Mucosa of stomach (tissue), 1 donor: Measurements from ENCODE around the gene WDR27.
"Not testable (repeated sequence)": the region's sequence is repeated elsewhere in the genome, so short reads cannot be mapped to it uniquely, and the experiment has no call there.

Source experiments
- H3K27me3 ChIP-seq: one replicate; pipeline ENCODE4 v1.7.0; 2013; ENCODE audit warnings: mild to moderate bottlenecking, low read length; ENCODE audit not compliant: control insufficient read depth, insufficient read depth
- H3K36me3 ChIP-seq: one replicate; pipeline ENCODE4 v1.7.0; 2013; ENCODE audit warnings: low read length; ENCODE audit not compliant: control insufficient read depth, insufficient read depth
- H3K4me1 ChIP-seq: one replicate; pipeline ENCODE4 v1.7.0; 2013; ENCODE audit warnings: mild to moderate bottlenecking, low read length; ENCODE audit not compliant: control insufficient read depth, insufficient read depth
- H3K4me3 ChIP-seq: one replicate; pipeline ENCODE4 v1.7.0; 2013; ENCODE audit warnings: low read length
- H3K9ac ChIP-seq: one replicate; pipeline ENCODE4 v1.7.0; 2013; ENCODE audit warnings: mild to moderate bottlenecking, low read length, moderate library complexity
- H3K9me3 ChIP-seq: one replicate; pipeline ENCODE4 v1.7.0; 2013; ENCODE audit warnings: mild to moderate bottlenecking, low read length, moderate library complexity; ENCODE audit not compliant: control insufficient read depth
- donor health status: Pancreatic carcinoma.

WDR27 gene

GRCh38 chr6:169466256-169466655 is 235.6 kb downstream of the WDR27 start:
- H3K4me1 ChIP-seq, H3K27me3 ChIP-seq, H3K4me3 ChIP-seq, H3K9me3 ChIP-seq, H3K36me3 ChIP-seq, H3K9ac ChIP-seq: not testable (repeated sequence)

- Histone ChIP-seq H3K36me3 (no peaks in the 10 kb centered on the region), H3K9me3 (no peaks in the 10 kb centered on the region), H3K4me3 (no peak overlapping the region), H3K27me3 (no peaks in the 10 kb centered on the region), H3K9ac (no peak overlapping the region), H3K4me1 (peaks cover 12% of the 10 kb centered on the region)
Measured at GRCh38 chr6:169457762-169458161, 244.1 kb downstream of the WDR27 start.

GRCh38 chr6:169456840-169457239 is 245.0 kb downstream of the WDR27 start:
- no peak overlapping the region for H3K4me3 ChIP-seq
- no peaks in the 10 kb centered on the region for H3K9me3 ChIP-seq
- H3K9ac ChIP-seq, result no peak overlapping the region
- no peaks in the 10 kb centered on the region for H3K27me3 ChIP-seq
- peaks cover 12% of the 10 kb centered on the region for H3K4me1 ChIP-seq
- H3K36me3 ChIP-seq, result no peaks in the 10 kb centered on the region

GRCh38 chr6:169455470-169455869 is 246.4 kb downstream of the WDR27 start:
- Histone ChIP-seq H3K9me3 (no peaks in the 10 kb centered on the region), H3K9ac (no peak overlapping the region), H3K27me3 (no peaks in the 10 kb centered on the region), H3K4me3 (no peak overlapping the region), H3K4me1 (peaks cover 20% of the 10 kb centered on the region), H3K36me3 (no peaks in the 10 kb centered on the region)

- Histone ChIP-seq H3K4me1 (peaks cover 22% of the 10 kb centered on the region), H3K36me3 (no peaks in the 10 kb centered on the region)
Measured at GRCh38 chr6:169454872-169455204, 247.0 kb downstream of the WDR27 start.

GRCh38 chr6:169454204-169454871 is 247.5 kb downstream of the WDR27 start:
- H3K36me3 ChIP-seq, result no peaks in the 10 kb centered on the region
- H3K9me3 ChIP-seq, result no peaks in the 10 kb centered on the region
- no peak overlapping the region for H3K9ac ChIP-seq
- H3K4me3 ChIP-seq, result no peak overlapping the region
- H3K27me3 ChIP-seq, result no peaks in the 10 kb centered on the region
- peaks cover 22% of the 10 kb centered on the region for H3K4me1 ChIP-seq

More at GRCh38 chr6:169454872-169455204, 247.0 kb downstream of the WDR27 start:
- Histone ChIP-seq H3K4me3 (no peak overlapping the region), H3K27me3 (no peaks in the 10 kb centered on the region), H3K9me3 (no peaks in the 10 kb centered on the region), H3K9ac (no peak overlapping the region)

GRCh38 chr6:169452869-169453620 is 248.8 kb downstream of the WDR27 start:
- Histone ChIP-seq H3K27me3 (no peaks in the 10 kb centered on the region), H3K9ac (no peak overlapping the region), H3K36me3 (no peaks in the 10 kb centered on the region), H3K4me1 (peaks cover 22% of the 10 kb centered on the region), H3K4me3 (no peak overlapping the region), H3K9me3 (no peaks in the 10 kb centered on the region)

GRCh38 chr6:169452117-169452868 is 249.5 kb downstream of the WDR27 start:
- no peaks in the 10 kb centered on the region for H3K9me3 ChIP-seq
- peaks cover 22% of the 10 kb centered on the region for H3K4me1 ChIP-seq
- H3K27me3 ChIP-seq, result no peaks in the 10 kb centered on the region
- no peak overlapping the region for H3K9ac ChIP-seq
- no peak overlapping the region for H3K4me3 ChIP-seq
- no peaks in the 10 kb centered on the region for H3K36me3 ChIP-seq

- no peak overlapping the region for H3K4me3 ChIP-seq
Measured at GRCh38 chr6:169451065-169451838, 250.6 kb downstream of the WDR27 start.

GRCh38 chr6:169450097-169450496 is 251.7 kb downstream of the WDR27 start:
- H3K27me3 ChIP-seq, result no peaks in the 10 kb centered on the region
- peaks cover 31% of the 10 kb centered on the region for H3K4me1 ChIP-seq
- no peaks in the 10 kb centered on the region for H3K36me3 ChIP-seq
- no peak overlapping the region for H3K9ac ChIP-seq
- H3K9me3 ChIP-seq, result no peaks in the 10 kb centered on the region
- H3K4me3 ChIP-seq, result no peak overlapping the region

More at GRCh38 chr6:169451065-169451838, 250.6 kb downstream of the WDR27 start:
- Histone ChIP-seq H3K9me3 (no peaks in the 10 kb centered on the region), H3K4me1 (peaks cover 22% of the 10 kb centered on the region), H3K36me3 (no peaks in the 10 kb centered on the region), H3K27me3 (no peaks in the 10 kb centered on the region), H3K9ac (no peak overlapping the region)

- H3K9me3 ChIP-seq, result no peaks in the 10 kb centered on the region
- H3K36me3 ChIP-seq, result no peaks in the 10 kb centered on the region
- H3K9ac ChIP-seq, result no peak overlapping the region
- no peak overlapping the region for H3K4me3 ChIP-seq
- H3K27me3 ChIP-seq, result no peaks in the 10 kb centered on the region
- peaks cover 24% of the 10 kb centered on the region for H3K4me1 ChIP-seq
Measured at GRCh38 chr6:169449221-169449620, 252.6 kb downstream of the WDR27 start.
